GM19025 (cell line): ENCODE results near the gene FAM72B.
"Not testable (repeated sequence)": the region's sequence is repeated elsewhere in the genome, so short reads cannot be mapped to it uniquely, and the experiment has no call there.

Source experiments
- ATAC-seq: cut with Tn5 transposase; IDR thresholded peaks from one replicate; pipeline ENCODE4 v1.9.1; 2021; ENCODE audit warnings: mild to moderate bottlenecking, low read depth, moderate library complexity; ENCODE audit not compliant: unreplicated experiment

The FAM72B gene

DNA sequence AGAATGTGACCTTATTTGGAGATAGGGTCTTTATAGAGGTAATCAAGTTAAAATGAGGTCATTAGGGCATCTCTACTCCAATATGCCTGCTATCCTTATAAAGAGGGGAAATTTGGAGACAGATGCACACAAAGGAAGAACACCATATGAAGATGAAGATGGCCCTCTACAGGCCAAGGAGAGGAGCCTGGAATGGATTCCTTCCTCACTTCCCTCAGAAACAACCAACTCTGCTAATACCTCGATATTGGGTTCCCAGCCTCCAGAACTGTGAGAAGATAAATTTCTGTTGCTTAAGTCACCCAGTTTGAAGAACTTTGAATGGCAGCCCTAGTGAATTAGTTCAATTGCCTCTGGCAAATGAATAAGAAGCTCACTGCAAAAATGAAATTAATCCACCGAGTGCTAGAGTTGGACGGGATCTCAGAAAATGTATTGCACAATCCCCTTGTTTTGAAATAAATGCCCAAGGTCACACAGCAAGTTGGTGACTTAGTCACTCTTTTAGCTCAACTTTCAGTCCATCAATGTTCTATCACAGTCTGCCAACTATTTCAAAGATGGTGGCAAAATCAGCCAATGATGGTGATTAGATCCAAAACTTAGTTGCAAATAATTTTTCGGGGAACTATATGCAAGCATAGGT, 27.1 kb downstream of the FAM72B start:
- not testable (repeated sequence) for ATAC-seq

DNA sequence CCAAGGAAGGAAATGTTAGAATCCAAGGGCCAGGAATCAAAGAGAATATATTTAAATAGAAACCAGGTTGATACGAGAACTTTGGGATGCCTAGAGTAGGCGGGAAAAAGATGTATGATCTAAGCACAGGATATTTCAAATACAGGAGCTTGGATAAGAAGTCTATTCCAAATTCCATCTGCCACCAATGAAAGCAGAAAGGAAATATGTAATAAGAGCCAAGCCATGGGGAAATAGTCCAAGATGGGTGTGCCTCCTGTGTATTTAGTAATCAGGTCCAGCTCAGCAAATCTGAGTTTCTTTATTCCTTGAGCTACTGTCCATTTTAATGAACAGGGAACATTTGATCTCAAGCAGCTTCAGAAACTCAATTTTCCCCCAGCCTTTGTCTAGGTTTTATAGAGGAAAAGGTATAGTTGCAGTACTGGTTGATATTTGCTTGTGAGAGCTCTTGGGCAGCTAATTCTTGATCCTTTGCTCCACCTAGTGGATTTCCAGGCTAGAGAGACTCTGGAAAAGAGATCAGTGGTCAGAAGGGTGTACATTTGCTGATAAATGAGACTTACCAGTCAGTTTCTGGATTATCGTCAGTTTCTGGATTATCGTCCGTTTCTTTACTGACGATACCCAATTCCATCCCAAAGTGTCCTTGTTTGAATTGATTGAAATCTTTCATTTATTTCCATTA, 28.3 kb downstream of the FAM72B start:
- ATAC-seq, result not testable (repeated sequence)

DNA sequence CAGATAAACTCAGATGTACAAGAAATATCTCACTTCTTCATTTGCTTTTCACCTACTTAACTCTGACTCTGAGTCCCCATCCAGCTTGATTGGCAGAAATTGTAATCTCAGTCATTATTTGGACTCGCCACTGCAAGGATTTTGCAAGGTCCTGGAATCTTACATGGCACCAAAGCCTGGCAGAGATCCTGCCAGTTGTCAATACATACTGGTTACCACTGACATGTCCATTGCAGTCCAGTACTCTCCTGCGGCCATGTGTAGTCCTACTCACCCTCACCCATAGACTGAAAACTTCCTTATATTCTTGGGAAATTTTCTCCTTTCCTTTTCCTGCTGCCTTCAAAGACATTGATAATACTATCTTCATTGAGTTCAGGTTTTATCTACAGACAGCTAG, 29.3 kb downstream of the FAM72B start:
- not testable (repeated sequence) for ATAC-seq

DNA sequence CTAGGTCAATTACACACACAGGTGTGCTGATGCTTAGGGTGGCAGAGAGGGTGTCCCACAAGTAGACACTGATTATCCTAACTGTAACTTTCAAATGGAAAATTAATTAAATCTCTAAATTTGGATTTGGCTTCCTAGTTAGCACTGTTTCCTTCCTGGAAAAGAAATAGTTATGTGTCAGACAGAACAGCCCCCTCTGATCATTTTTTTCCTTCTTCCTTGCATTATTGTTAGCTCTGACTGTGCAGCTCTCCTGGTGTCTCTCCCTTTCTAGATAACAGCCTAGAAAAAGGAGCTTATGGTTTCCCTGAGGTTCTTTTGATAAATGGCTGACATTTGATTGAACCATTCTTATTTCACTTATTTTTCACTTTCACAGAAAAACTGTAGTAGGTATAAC, 31.4 kb downstream of the FAM72B start:
- ATAC-seq, result not testable (repeated sequence)

DNA sequence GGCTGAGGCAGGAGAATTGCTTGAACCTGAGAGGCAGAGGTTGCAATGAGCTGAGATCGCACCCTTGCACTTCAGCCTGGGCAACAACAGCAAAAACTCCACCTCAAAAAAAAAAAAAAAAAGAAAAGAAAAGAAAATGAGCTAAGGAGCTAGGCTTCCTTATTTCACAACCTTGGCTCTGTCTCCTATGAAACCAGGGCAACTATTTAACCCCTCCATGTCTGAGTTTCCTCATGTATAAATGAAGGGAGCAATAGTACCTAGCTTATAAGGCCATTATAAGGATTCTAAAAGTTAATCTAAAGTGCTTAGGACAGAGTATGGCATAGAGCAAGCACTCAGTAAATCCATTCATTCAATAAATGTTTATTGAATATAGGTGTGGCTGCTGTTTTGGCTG, 32.8 kb downstream of the FAM72B start:
- not testable (repeated sequence) for ATAC-seq

DNA sequence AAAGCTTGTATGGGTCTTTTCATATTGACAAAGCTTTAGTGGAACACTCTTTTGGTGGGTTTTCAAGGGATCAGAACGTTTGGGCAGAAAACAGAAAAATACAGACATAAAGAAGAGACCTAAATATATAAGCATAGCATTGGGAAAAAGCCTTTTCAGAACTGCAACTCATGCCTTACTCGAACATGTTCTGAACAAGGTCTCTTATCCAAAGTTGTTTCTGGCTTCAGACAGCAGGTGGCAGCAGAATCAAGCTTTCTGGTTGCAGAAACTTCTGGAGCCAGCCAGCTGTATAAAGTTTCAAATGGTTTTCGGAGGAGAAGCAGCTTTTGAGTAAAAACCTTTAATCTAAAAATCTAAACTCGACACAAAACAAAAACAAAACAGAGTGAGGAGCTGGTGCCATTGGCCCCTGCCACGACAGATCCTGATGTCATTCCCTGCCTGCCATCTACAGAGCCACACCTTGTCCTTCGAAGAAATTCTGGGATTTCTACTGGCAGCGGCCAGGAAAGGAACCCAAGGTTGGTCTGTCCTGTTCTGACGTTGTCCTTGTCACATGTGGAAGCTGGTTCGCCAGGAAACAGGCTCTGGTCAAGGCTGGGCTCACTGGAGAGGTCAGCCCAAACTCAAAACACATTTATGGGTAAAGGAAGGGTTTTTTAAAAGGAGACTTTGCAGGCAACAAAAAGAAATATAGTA, 35.5 kb downstream of the FAM72B start:
- ATAC-seq, result not testable (repeated sequence)

DNA sequence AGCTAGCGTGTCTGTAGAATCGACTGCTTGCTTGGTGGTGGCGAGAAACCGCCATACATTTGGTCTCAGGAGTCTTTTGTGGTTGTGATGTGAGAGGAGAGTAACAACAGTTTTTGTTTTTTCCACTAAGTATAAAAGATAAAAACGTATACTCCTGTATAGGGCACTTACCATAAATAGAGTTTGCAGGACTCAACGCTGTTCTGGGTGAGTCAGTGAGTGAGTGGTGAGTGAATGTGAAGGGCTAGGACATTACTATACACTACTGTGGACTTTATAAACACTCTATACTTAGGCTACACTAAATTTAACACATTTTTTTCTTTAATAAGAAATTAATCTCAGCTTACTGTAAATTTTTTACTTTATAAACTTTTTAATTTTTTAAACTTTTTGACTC, 43.7 kb downstream of the FAM72B start:
- ATAC-seq, result not testable (repeated sequence)

DNA sequence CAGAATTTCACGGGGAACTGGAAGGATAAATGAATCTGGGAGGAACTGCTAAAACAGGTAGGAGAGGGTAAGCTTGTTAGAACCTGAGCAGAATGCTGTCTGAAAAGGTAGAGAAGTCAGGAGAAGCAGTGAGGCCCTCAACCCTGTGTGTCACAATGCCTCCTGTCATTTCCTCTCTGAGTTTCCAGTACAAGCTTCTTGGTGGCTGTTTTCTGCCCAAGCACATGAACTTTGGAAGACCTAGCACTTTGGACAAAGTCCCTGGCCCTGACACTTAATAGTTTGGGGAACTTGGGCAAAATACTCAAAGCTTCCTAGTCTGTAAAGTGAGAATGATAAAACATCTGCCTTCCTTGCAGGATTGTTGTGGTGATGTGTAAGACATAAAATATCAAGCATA, 52.6 kb downstream of the FAM72B start:
- not testable (repeated sequence) for ATAC-seq

DNA sequence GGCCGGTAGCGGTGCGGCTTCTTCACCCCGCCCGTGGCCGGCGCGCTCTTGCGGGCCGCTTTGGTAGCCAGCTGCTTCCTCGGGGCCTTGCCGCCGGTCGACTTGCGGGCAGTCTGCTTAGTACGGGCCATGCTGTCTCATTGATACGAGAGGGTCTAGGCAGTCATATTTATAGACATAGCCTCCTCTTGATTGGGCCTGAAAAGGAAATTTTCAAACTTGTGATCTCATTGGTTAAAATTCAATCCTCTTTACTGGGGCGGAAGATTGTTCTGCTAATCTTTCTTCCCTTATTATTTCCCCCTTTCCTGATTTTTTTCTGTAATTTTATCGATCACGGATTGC, 65.7 kb downstream of the FAM72B start:
- ATAC-seq, result not testable (repeated sequence)
